SJSA1 (cell line): Measurements from ENCODE around the gene ARMCX5. TPM values are rescaled to one million over a fixed set of nuclear protein-coding genes. Genes with fewer than 3 reads are reported as not detected.

ENCODE experiments used
- DNase-seq, 2 experiments: peaks; one replicate each; pipeline ENCODE4 v3.0.0-alpha.2; 2015 to 2020; ENCODE audit warnings: low spot score in 2 of 2, low read depth in 1 of 2
- H3K27ac ChIP-seq: fragments of 250-450 bp; sonication (Bioruptor Pico); 2 replicates; pipeline ENCODE4 v1.5.1; 2020; ENCODE audit warnings: mild to moderate bottlenecking, moderate library complexity
- H3K27me3 ChIP-seq: fragments of 250-450 bp; sonication (Bioruptor Pico); replicated peaks from 2 replicates; pipeline ENCODE4 v1.5.1; 2020; ENCODE audit warnings: mild to moderate bottlenecking, moderate library complexity
- H3K36me3 ChIP-seq: fragments of 250-450 bp; sonication (Bioruptor Pico); 2 replicates; pipeline ENCODE4 v1.5.1; 2020; ENCODE audit warnings: mild to moderate bottlenecking
- H3K4me1 ChIP-seq: fragments of 250-450 bp; sonication (Bioruptor Pico); replicated peaks from 2 replicates; pipeline ENCODE4 v1.6.1; 2021; ENCODE audit warnings: mild to moderate bottlenecking
- H3K4me3 ChIP-seq: fragments of 250-450 bp; sonication (Bioruptor Pico); 2 replicates; pipeline ENCODE4 v1.5.1; 2020; ENCODE audit warnings: mild to moderate bottlenecking
- H3K9me3 ChIP-seq: fragments of 250-450 bp; sonication (Bioruptor Pico); replicated peaks from 2 replicates; pipeline ENCODE4 v1.5.1; 2020; ENCODE audit warnings: mild to moderate bottlenecking
- total RNA-seq: library from RNA; depleted of rRNA; stranded (reverse); fragments of >200 nt; shearing (Covaris generic); gene quantifications from 2 replicates; pipeline ENCODE4 v1.2.3, GENCODE V29; 2014; rRNA removed

ARMCX5 gene
- total RNA-seq, result 17.0 and 19.0 TPM in 2 replicates

GRCh38 chrX:102599084-102599950 is at the start of gene ARMCX5:
Gene ARMCX5 (plus strand): TSS chrX:102599515. CDS start chrX:102602142, 2,627 bp downstream.
- Histone ChIP-seq H3K9me3 (no peaks in the 10 kb centered on the region), H3K4me1 (peaks cover 4% of the 10 kb centered on the region; the same call in 1 of the 2 replicates), H3K4me3 (peak within 1 kb of the TSS; percentile 56), H3K36me3 (0 out of 2 replicates have a peak, but pooled peaks cover 11% of the 10 kb centered on the region), H3K27ac (peak within 1 kb of the TSS; percentile 61), H3K27me3 (no peaks in the 10 kb centered on the region)
- peak; percentile 69 to 86 for DNase-seq

- H3K4me1 ChIP-seq, result no peaks in the 10 kb centered on the region
Measured at GRCh38 chrX:102558607-102559006, 40.7 kb upstream of the ARMCX5 start.

GRCh38 chrX:102560423-102561068 is 38.8 kb upstream of the ARMCX5 start:
- DNase-seq, result no peak
- Histone ChIP-seq H3K36me3 (no peaks in the 10 kb centered on the region), H3K27ac (no peak overlapping the region)

More at GRCh38 chrX:102558607-102559006, 40.7 kb upstream of the ARMCX5 start:
- no peak for DNase-seq
- Histone ChIP-seq H3K9me3 (no peaks in the 10 kb centered on the region), H3K27ac (no peak overlapping the region), H3K4me3 (no peak overlapping the region), H3K36me3 (no peaks in the 10 kb centered on the region), H3K27me3 (no peaks in the 10 kb centered on the region)

GRCh38 chrX:102580891-102581290 is 18.4 kb upstream of the ARMCX5 start:
- Histone ChIP-seq H3K4me3 (no peak overlapping the region), H3K36me3 (no peaks in the 10 kb centered on the region), H3K27me3 (no peaks in the 10 kb centered on the region), H3K4me1 (no peaks in the 10 kb centered on the region), H3K27ac (no peak overlapping the region), H3K9me3 (no peaks in the 10 kb centered on the region)
- no peak for DNase-seq

More at GRCh38 chrX:102560423-102561068, 38.8 kb upstream of the ARMCX5 start:
- Histone ChIP-seq H3K4me1 (no peaks in the 10 kb centered on the region), H3K4me3 (no peak overlapping the region), H3K9me3 (no peaks in the 10 kb centered on the region), H3K27me3 (no peaks in the 10 kb centered on the region)

GRCh38 chrX:102593367-102593766 is 5.9 kb upstream of the ARMCX5 start:
- Histone ChIP-seq H3K4me1 (no peaks in the 10 kb centered on the region; the same call in 1 of the 2 replicates), H3K4me3 (no peak overlapping the region), H3K27me3 (no peaks in the 10 kb centered on the region), H3K27ac (no peak overlapping the region), H3K36me3 (no peaks in the 10 kb centered on the region), H3K9me3 (no peaks in the 10 kb centered on the region)
- DNase-seq, result no peak

GRCh38 chrX:102599951-102600579 is 750 bp downstream of the ARMCX5 start:
- Histone ChIP-seq H3K27ac (peak overlapping the region; percentile 61; the same call in 1 of the 2 replicates), H3K27me3 (no peaks in the 10 kb centered on the region), H3K36me3 (0 out of 2 replicates have a peak, but pooled peaks cover 11% of the 10 kb centered on the region), H3K4me1 (peaks cover 4% of the 10 kb centered on the region; the same call in 1 of the 2 replicates), H3K4me3 (peak overlapping the region; percentile 56), H3K9me3 (no peaks in the 10 kb centered on the region)
- no peak for DNase-seq

GRCh38 chrX:102604327-102604726 is 5.0 kb downstream of the ARMCX5 start:
- Histone ChIP-seq H3K4me1 (peaks cover 4% of the 10 kb centered on the region; the same call in 1 of the 2 replicates), H3K27me3 (no peaks in the 10 kb centered on the region), H3K9me3 (no peaks in the 10 kb centered on the region), H3K36me3 (0 out of 2 replicates have a peak, but pooled peaks cover 11% of the 10 kb centered on the region), H3K27ac (no peak overlapping the region), H3K4me3 (no peak overlapping the region)
- DNase-seq, result no peak

- H3K27ac ChIP-seq, result no peak overlapping the region
- H3K27me3 ChIP-seq, result no peaks in the 10 kb centered on the region
- H3K9me3 ChIP-seq, result no peaks in the 10 kb centered on the region
- no peaks in the 10 kb centered on the region for H3K4me1 ChIP-seq
- no peak overlapping the region for H3K4me3 ChIP-seq
- H3K36me3 ChIP-seq, result 0 out of 2 replicates have a peak, but pooled peaks cover 11% of the 10 kb centered on the region
- DNase-seq, result no peak
Measured at GRCh38 chrX:102606115-102606514, 6.8 kb downstream of the ARMCX5 start.

- no peaks in the 10 kb centered on the region for H3K27me3 ChIP-seq
- H3K36me3 ChIP-seq, result no peaks in the 10 kb centered on the region
- no peaks in the 10 kb centered on the region for H3K4me1 ChIP-seq
- H3K4me3 ChIP-seq, result no peak overlapping the region
- no peak for DNase-seq
- no peaks in the 10 kb centered on the region for H3K9me3 ChIP-seq
- H3K27ac ChIP-seq, result no peak overlapping the region
Measured at GRCh38 chrX:102610905-102611304, 11.6 kb downstream of the ARMCX5 start.

GRCh38 chrX:102624105-102624504 is 24.8 kb downstream of the ARMCX5 start:
- Histone ChIP-seq H3K27ac (no peak overlapping the region), H3K36me3 (no peaks in the 10 kb centered on the region), H3K27me3 (no peaks in the 10 kb centered on the region), H3K4me3 (no peak overlapping the region), H3K4me1 (no peaks in the 10 kb centered on the region), H3K9me3 (no peaks in the 10 kb centered on the region)
- DNase-seq, result no peak

- no peak for DNase-seq
- no peak overlapping the region for H3K4me3 ChIP-seq
- H3K36me3 ChIP-seq, result no peaks in the 10 kb centered on the region
- no peak overlapping the region for H3K27ac ChIP-seq
- no peaks in the 10 kb centered on the region for H3K4me1 ChIP-seq
- no peaks in the 10 kb centered on the region for H3K9me3 ChIP-seq
- H3K27me3 ChIP-seq, result no peaks in the 10 kb centered on the region
Measured at GRCh38 chrX:102627640-102628039, 28.3 kb downstream of the ARMCX5 start.

- Histone ChIP-seq H3K27me3 (no peaks in the 10 kb centered on the region), H3K9me3 (no peaks in the 10 kb centered on the region), H3K4me1 (no peaks in the 10 kb centered on the region), H3K36me3 (no peaks in the 10 kb centered on the region), H3K4me3 (no peak overlapping the region), H3K27ac (no peak overlapping the region)
- no peak for DNase-seq
Measured at GRCh38 chrX:102637561-102637960, 38.2 kb downstream of the ARMCX5 start.

- Histone ChIP-seq H3K9me3 (no peaks in the 10 kb centered on the region), H3K27me3 (no peaks in the 10 kb centered on the region), H3K27ac (no peak overlapping the region), H3K4me1 (no peaks in the 10 kb centered on the region), H3K36me3 (no peaks in the 10 kb centered on the region), H3K4me3 (peak overlapping the region; percentile 41)
- no peak for DNase-seq
Measured at GRCh38 chrX:102650903-102651241, 51.6 kb downstream of the ARMCX5 start.
